Type B pancreatic cell (in vitro differentiated cells): Measurements from ENCODE around the gene C20orf96. TPM values are rescaled to one million over a fixed set of nuclear protein-coding genes. Genes with fewer than 3 reads are reported as not detected.
"Not testable (repeated sequence)": the region's sequence is repeated elsewhere in the genome, so short reads cannot be mapped to it uniquely, and the experiment has no call there.

Source experiments
- DNase-seq: peaks from one replicate; pipeline ENCODE4 v3.0.0; 2021; ENCODE audit warnings: mixed read lengths; ENCODE audit not compliant: unreplicated experiment; ENCODE audit errors: extremely low spot score
- H3K27ac Mint-ChIP-seq: 2 replicates; pipeline ENCODE4 v1.8.0; 2021; ENCODE audit warnings: mild to moderate bottlenecking, mixed read lengths
- H3K27me3 Mint-ChIP-seq: 2 replicates; pipeline ENCODE4 v1.8.0; 2021; ENCODE audit warnings: mixed read lengths
- H3K36me3 Mint-ChIP-seq: 2 replicates; pipeline ENCODE4 v1.8.0; 2021; ENCODE audit warnings: mixed read lengths
- H3K4me1 Mint-ChIP-seq: one replicate; pipeline ENCODE4 v1.8.0; 2021; ENCODE audit warnings: mixed read lengths; ENCODE audit not compliant: unreplicated experiment
- H3K4me3 Mint-ChIP-seq: 2 replicates; pipeline ENCODE4 v1.8.0; 2021; ENCODE audit warnings: mild to moderate bottlenecking, mixed read lengths
- H3K9me3 Mint-ChIP-seq: 2 replicates; pipeline ENCODE4 v1.8.0; 2021; ENCODE audit warnings: mixed read lengths
- CTCF ChIP-seq: fragments of 200-600 bp; sonication (generic); conservative IDR thresholded peaks from 2 replicates; pipeline ENCODE4 v1.5.0; 2021; ENCODE audit warnings: antibody characterized with exemption, mild to moderate bottlenecking
- total RNA-seq: library from RNA; stranded (reverse); gene quantifications from 2 replicates; pipeline ENCODE4 v1.2.1, GENCODE V29; 2021; ENCODE audit warnings: low replicate concordance

The C20orf96 gene
- total RNA-seq, 1 donor from 2014 or later, result 27.0 TPM

GRCh38 chr20:257419-257818 is 33.1 kb downstream of the C20orf96 start, which contains the start of gene DEFB132:
TSS of gene DEFB132 (plus strand) at chr20:257724. CDS start at chr20:257779, 55 bp downstream.
- no peak for DNase-seq
- no peak for TF ChIP-seq CTCF
- H3K27me3 Mint-ChIP-seq, result peaks cover 37% of the 10 kb centered on the region

GRCh38 chr20:253447-253846 is 37.1 kb downstream of the C20orf96 start:
- not testable (repeated sequence) for H3K4me1 Mint-ChIP-seq, H3K36me3 Mint-ChIP-seq, H3K27ac Mint-ChIP-seq, H3K4me3 Mint-ChIP-seq, H3K9me3 Mint-ChIP-seq, DNase-seq
- peaks cover 38% of the 10 kb centered on the region for H3K27me3 Mint-ChIP-seq

More at GRCh38 chr20:257419-257818, 33.1 kb downstream of the C20orf96 start, which contains the start of gene DEFB132:
- Mint-ChIP-seq H3K4me3 (no peak within 1 kb of the TSS), H3K36me3 (no peaks in the 10 kb centered on the region), H3K9me3 (no peaks in the 10 kb centered on the region), H3K27ac (no peak within 1 kb of the TSS), H3K4me1 (peaks cover 7% of the 10 kb centered on the region)

GRCh38 chr20:252801-253200 is 37.7 kb downstream of the C20orf96 start:
- Mint-ChIP-seq H3K27me3 (peaks cover 33% of the 10 kb centered on the region), H3K4me3 (no peak overlapping the region), H3K9me3 (no peaks in the 10 kb centered on the region), H3K4me1 (peaks cover 3% of the 10 kb centered on the region), H3K36me3 (no peaks in the 10 kb centered on the region), H3K27ac (no peak overlapping the region)
- no peak for DNase-seq
- no peak for TF ChIP-seq CTCF

GRCh38 chr20:251354-251753 is 39.2 kb downstream of the C20orf96 start:
- Mint-ChIP-seq H3K4me3 (no peak overlapping the region), H3K9me3 (no peaks in the 10 kb centered on the region), H3K4me1 (peaks cover 3% of the 10 kb centered on the region), H3K36me3 (no peaks in the 10 kb centered on the region), H3K27ac (no peak overlapping the region), H3K27me3 (peaks cover 23% of the 10 kb centered on the region)
- no peak for TF ChIP-seq CTCF
- no peak for DNase-seq

- H3K27me3 Mint-ChIP-seq, result peaks cover 43% of the 10 kb centered on the region
Observed at GRCh38 chr20:242905-243304, 47.6 kb downstream of the C20orf96 start.

GRCh38 chr20:237929-238328 is 52.6 kb downstream of the C20orf96 start:
- Mint-ChIP-seq H3K36me3 (no peaks in the 10 kb centered on the region), H3K27me3 (peaks cover 30% of the 10 kb centered on the region), H3K4me1 (no peaks in the 10 kb centered on the region), H3K4me3 (no peak overlapping the region), H3K27ac (no peak overlapping the region), H3K9me3 (no peaks in the 10 kb centered on the region)
- TF ChIP-seq CTCF, result no peak
- DNase-seq, result no peak

More at GRCh38 chr20:242905-243304, 47.6 kb downstream of the C20orf96 start:
- Mint-ChIP-seq H3K4me3 (no peak overlapping the region), H3K27ac (no peak overlapping the region), H3K4me1 (no peaks in the 10 kb centered on the region), H3K36me3 (no peaks in the 10 kb centered on the region), H3K9me3 (no peaks in the 10 kb centered on the region)
- DNase-seq, result no peak
- TF ChIP-seq CTCF, result no peak
